Measurements from ENCODE around the gene ZNF384. TPM values are rescaled to one million over a fixed set of nuclear protein-coding genes. Genes with fewer than 3 reads are reported as not detected.

ZNF384 gene
- polyA plus RNA-seq, 1 donor = 47.0 TPM

DNA sequence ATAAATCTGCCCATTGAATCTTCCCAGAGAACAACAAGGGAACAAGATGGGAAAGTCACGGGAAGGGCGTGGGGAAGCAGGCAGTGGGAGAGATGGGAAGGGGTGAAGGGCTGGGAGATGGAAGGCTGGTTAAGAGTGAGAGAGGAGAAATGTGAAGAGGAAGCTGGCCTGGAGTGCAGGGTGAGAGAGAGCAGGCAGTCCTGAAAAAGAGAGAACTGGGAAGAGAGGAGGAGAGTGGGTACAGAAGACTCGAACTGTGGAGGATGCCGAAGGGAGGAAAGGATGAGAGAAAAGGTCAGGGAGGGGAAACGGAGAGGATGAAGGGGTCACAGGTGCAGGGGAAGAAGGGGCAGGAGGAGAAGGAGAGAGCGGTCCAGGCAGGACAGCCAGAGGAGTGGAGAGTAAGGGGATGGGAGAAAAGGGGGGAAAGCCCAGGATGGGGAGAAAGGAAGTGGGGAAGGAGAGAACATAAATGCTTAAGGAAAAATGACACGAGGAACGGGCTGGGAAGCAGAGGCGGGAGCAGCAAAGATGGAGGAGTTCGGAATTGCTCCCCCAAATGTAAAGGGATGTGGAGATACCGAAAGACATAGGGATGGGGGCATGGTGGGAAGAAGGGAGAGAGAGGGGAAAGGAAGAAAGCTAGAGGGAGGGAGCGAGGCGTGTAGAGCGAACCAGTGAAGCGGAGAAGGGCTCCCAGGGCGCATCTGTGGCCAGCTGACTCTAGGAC, 10.2 kb upstream of the ZNF384 start:
- DNase-seq (ENCODE audit: low read depth) = no peak

DNA sequence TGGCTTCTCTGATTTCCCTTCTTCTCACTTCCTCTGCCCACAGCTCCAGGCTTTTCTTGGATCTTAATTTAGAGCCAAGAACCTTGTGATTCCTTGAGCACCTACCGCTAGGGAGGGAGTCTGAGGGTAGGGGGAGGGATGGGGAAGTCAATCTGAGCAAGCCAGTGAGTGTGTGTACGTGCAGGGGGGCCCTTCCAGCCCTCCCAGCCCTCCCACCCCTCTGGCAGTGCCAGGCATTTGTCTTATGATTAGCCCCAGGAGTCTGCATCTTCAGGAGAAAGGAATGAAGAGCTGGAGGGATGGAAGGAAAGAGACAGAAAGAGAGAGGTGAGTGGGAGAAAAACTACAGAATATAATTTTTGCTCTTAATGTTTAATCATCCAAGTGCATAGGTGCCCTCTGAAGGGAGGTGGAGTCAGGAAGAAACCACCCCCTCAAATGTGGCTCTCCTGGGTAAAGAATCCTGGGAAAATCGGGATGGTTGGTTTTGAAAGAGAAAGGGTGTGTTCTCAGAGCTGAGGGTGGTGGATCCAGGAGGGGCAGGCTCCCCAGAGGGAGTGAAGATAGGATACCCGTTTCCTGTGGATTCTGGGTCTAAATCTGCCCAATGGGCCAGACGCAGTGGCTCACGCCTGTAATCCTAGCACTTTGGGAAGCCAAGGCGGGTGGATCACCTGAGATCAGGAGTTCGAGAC, 9.3 kb upstream of the ZNF384 start:
- DNase-seq (ENCODE audit: low read depth) = no peak

DNA sequence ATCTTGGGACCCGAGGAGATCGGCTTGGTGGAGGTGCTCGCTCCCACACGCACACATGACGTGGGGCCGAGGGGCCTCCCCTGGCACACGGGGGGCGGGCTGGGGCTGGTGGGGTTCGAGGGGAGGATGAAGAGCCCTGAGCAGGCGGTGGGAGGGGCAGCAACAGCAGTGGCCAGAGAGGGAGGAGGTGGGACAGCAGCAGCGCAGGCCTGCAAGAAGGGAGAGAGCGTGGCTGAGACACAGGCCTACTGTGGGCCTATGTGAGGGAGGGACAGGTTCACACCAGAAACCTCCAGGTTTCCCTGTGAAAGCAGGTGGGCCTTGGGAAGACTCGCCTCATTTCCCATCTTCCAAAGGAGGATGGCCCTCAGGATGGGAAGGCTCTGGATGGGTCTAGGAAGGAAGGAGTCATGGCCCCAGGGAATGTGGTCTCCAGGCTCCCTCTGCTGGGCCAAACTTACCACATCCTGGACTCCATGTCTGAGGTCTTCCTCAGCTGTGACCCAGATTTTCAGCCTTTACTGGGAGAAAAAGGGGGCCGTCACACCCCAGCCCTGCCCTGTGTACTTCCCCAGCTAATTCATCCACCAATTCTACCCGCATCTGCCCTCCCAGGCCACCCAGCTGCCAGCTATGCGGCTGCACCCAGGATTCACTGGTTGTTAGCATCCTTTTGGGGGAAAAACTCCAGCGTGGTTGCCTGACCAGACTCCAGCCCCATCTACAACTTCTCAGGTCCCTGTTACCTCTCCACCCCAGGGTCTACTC, 8.6 kb upstream of the ZNF384 start:
- no peak for DNase-seq (ENCODE audit: low read depth)

DNA sequence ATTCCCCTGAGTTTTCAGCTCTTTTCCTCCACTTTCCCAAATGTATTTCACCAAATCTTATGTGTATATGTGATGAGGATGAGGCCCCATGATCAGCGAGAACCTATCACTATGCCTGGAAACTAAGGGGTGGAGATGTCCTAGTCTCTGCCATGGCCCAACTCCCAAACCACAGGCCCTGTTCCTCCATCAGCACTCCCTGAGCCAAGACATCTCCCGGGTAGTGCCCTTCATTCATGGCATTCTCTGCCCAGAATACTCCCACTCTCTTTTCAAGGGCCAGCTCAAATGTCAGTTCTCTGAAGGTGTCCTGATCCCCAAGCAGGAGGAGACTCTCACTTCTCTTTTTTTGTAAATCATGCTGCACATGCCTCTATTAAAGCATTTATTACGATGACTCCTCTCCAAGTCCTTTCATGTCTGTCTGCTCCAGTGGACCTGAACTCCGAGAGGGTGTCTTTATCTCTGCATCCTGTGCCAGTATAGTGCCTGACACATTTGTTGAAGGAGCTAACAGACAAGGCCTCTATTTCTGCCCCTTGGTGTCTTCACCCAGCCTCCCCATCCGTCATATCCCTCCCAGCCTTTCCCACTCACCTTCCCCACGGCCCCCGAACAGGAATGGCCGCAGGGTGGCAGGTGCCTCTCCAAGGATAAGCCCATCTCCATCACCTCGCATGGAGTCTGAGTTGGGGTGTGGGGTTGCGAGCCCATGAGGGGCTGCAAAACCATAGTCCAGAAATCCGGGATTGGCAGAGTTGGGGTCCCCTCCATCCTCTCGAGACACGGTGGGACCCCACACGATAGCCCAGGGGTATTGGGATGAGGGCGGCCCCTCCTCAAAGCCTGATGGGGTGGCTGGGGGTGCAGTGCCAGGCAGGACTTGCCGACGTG, 7.8 kb upstream of the ZNF384 start:
- DNase-seq (ENCODE audit: low read depth) = no peak

- no peak for DNase-seq (ENCODE audit: low read depth)
Measured at GRCh38 chr12:6695313-6696045, 6.3 kb upstream of the ZNF384 start.

DNA sequence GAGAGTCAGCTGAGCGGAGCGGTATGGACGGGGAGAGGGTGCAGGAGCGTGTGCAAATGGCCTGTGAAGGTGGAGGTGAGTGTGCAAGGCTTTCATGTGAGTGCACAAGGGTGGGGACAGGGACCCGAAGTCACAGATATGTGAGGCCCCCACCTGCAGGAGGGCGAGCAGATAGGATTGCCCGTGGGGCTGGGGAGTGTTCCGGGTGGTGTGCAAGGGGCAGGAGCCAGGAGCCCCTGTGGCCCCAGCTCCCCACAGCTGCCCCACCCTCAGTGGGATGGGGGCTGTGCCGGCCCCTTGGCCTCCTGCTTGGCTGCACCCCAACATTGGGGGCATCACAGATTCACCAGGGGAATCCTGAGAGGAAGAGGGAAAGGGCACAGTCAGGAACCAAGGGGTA, 5.5 kb upstream of the ZNF384 start:
- DNase-seq (ENCODE audit: low read depth) = no peak

- DNase-seq (ENCODE audit: low read depth) = no peak
Measured at GRCh38 chr12:6693832-6694355, 4.7 kb upstream of the ZNF384 start.

- no peak for DNase-seq (ENCODE audit: low read depth)
Measured at GRCh38 chr12:6692888-6693287, 3.7 kb upstream of the ZNF384 start.

GRCh38 chr12:6691473-6691872, 2.3 kb upstream of the ZNF384 start:
- DNase-seq (ENCODE audit: low read depth) = no peak

GRCh38 chr12:6688543-6688998, 604 bp downstream of the ZNF384 start:
- no peak for DNase-seq (ENCODE audit: low read depth)

GRCh38 chr12:6685814-6686213, 3.4 kb downstream of the ZNF384 start:
- no peak for DNase-seq (ENCODE audit: low read depth)

GRCh38 chr12:6684609-6685008, 4.6 kb downstream of the ZNF384 start:
- no peak for DNase-seq (ENCODE audit: low read depth)

- no peak for DNase-seq (ENCODE audit: low read depth)
Measured at GRCh38 chr12:6676962-6677361, 12.2 kb downstream of the ZNF384 start.

DNA sequence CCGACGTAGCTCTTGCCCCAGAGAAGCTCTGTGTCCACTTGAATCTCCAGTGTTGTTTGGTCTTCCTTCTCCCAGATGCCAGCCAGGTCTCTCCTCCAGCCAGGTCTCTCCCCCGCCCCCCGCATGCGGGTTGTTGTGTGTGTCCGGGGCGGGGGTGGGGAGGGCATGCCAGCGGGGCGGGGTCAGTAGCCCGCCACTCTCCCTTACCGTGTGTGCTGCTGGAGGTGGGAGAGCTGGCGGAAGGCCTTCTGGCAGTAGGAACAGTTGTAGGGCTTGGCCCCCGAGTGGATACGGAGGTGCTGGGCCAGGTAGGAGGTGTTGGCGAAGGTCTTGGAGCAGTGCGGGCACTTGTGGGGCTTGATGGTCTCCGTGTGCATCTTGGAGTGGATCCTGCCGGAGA, 17.0 kb downstream of the ZNF384 start:
- no peak for DNase-seq (ENCODE audit: low read depth)

GRCh38 chr12:6667559-6668210, 21.5 kb downstream of the ZNF384 start:
- DNase-seq (ENCODE audit: low read depth) = no peak

DNA sequence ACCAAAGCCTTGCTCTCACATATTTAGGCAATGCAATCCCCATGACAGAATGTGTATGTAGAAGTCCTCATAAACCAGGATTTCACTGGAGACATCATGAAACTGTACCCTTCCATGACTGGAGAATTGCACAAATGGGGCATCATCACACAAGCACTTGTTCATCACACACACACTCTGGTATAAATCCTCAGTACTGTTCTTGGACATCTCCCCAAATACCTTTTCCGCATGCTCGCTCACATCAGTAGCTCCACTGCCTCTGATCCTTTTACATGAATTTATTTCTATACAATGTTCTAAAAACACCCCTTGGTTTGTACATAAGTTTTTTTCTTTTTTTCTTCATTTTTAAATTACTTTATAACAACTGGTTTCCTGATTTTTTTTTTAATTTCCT, 23.0 kb downstream of the ZNF384 start:
- no peak for DNase-seq (ENCODE audit: low read depth)

- no peak for DNase-seq (ENCODE audit: low read depth)
Measured at GRCh38 chr12:6664902-6665301, 24.3 kb downstream of the ZNF384 start.

DNA sequence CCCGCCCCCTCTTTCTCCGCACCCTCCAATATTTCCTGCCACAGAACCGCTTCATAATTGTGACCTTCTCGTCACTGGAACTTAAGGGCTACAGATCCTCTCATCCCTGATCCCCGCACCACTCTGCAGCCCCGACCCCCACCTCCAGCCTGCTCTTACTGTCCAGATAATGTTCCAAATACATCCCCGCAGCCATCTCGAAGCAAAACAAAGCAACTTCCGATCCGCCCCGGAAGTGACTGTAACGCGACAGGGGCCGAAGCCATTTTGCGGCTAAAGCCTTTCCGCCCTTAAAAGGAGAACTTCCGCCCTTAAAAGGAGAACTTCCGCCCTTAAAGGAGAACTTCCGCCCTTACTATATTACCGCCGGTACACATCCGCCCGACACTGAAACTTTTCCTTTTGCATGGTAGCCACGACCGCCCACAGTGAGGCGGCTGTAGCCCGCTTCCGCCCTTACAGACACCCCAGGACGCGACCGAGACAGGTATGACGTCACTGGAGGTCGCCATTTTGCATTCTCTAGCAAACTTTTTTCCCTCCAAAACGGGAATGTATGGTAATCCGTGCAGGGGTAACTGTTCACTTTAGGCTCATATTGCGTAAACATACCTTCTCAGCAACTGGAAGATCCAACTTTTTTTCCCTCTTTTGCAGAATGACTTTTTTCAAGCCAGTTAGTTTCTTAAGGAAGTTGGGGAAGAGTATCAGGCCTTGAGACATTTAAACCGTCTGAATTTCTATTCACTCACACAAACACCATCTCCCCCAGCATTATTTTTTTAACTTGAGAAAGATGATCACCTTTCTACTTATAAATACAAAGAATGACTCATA, 26.1 kb downstream of the ZNF384 start, which contains the start of gene ING4:
TSS of gene ING4 (minus strand) at position 214 of the 837 bp plus-strand sequence. CDS start at position 196, 18 bp downstream.
- peak; percentile 99 for DNase-seq (ENCODE audit: low read depth)

DNA sequence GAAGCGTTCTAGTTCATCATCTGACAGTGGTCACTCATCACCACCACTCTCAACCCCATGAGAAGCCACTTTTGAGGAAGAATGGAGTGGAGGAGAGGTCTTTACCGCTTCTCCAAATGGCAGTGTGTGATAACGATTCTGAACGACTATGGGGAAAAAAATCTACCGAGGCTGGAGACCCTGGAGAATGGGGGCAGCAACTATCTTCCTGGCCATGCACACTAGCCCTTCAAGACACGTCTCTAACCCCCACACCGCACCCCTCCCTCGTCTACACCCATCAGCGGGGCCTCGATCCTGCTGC, 26.6 kb downstream of the ZNF384 start:
- DNase-seq (ENCODE audit: low read depth) = no peak
